ENCODE data around the gene FRMD1.

GRCh38 chr6:168096271-168096764 is 17.3 kb upstream of the FRMD1 start:
- TF ChIP-seq RAD21 (IDR thresholded peaks at IDR 0.05; ENCODE audit: low read depth) = no peak
- TF ChIP-seq USF1 (IDR thresholded peaks at IDR 0.05) = no peak
- TF ChIP-seq FOXM1 (IDR thresholded peaks at IDR 0.05; ENCODE audit: borderline replicate concordance, low read depth) = no peak
- TF ChIP-seq, protein P1, sequence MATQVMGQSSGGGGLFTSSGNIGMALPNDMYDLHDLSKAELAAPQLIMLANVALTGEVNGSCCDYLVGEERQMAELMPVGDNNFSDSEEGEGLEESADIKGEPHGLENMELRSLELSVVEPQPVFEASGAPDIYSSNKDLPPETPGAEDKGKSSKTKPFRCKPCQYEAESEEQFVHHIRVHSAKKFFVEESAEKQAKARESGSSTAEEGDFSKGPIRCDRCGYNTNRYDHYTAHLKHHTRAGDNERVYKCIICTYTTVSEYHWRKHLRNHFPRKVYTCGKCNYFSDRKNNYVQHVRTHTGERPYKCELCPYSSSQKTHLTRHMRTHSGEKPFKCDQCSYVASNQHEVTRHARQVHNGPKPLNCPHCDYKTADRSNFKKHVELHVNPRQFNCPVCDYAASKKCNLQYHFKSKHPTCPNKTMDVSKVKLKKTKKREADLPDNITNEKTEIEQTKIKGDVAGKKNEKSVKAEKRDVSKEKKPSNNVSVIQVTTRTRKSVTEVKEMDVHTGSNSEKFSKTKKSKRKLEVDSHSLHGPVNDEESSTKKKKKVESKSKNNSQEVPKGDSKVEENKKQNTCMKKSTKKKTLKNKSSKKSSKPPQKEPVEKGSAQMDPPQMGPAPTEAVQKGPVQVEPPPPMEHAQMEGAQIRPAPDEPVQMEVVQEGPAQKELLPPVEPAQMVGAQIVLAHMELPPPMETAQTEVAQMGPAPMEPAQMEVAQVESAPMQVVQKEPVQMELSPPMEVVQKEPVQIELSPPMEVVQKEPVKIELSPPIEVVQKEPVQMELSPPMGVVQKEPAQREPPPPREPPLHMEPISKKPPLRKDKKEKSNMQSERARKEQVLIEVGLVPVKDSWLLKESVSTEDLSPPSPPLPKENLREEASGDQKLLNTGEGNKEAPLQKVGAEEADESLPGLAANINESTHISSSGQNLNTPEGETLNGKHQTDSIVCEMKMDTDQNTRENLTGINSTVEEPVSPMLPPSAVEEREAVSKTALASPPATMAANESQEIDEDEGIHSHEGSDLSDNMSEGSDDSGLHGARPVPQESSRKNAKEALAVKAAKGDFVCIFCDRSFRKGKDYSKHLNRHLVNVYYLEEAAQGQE (IDR thresholded peaks at IDR 0.05; ENCODE audit: low read depth) = no peak
- TF ChIP-seq EP300 (IDR thresholded peaks at IDR 0.05; ENCODE audit: borderline replicate concordance) = no peak
- TF ChIP-seq TCF12 (IDR thresholded peaks at IDR 0.05; ENCODE audit: low read depth) = no peak
- no peak for TF ChIP-seq TAF1 (IDR thresholded peaks at IDR 0.05; ENCODE audit: low read depth)
- no peak for TF ChIP-seq CEBPB (IDR thresholded peaks at IDR 0.05)
- no peak for TF ChIP-seq ZBTB7A (IDR thresholded peaks at IDR 0.05; ENCODE audit: low read depth)
- no peak for TF ChIP-seq CREB1 (IDR thresholded peaks at IDR 0.05; ENCODE audit: low read depth)
- TF ChIP-seq TEAD4 (IDR thresholded peaks at IDR 0.05) = no peak

Data from Ishikawa (cell line).